ENCODE results near the gene DNAH11. TPM values are rescaled to one million over a fixed set of nuclear protein-coding genes. Genes with fewer than 3 reads are reported as not detected.

Gene DNAH11
- total RNA-seq, 1 experiment from 2014 or later = 0.39 TPM

GRCh38 chr7:21566094-21566493 is 23.3 kb downstream of the DNAH11 start (continued):
- TF ChIP-seq, protein P1, sequence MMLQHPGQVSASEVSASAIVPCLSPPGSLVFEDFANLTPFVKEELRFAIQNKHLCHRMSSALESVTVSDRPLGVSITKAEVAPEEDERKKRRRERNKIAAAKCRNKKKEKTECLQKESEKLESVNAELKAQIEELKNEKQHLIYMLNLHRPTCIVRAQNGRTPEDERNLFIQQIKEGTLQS (IDR thresholded peaks at IDR 0.05) = no peak
- TF ChIP-seq EZH2phosphoT487 (IDR thresholded peaks at IDR 0.05; ENCODE audit: borderline replicate concordance) (no peak), REST (IDR thresholded peaks at IDR 0.05; ENCODE audit: low read depth) (no peak), EZH2 (IDR thresholded peaks at IDR 0.05) (no peak), SIN3A (IDR thresholded peaks at IDR 0.05; ENCODE audit: low read depth) (no peak), TCF7L2 (IDR thresholded peaks at IDR 0.05; ENCODE audit: borderline replicate concordance, extremely low read depth, insufficient read depth, insufficient read length) (no peak)

- ChIA-PET RAD21 (ENCODE audit: low non-redundant PET in 1 of 2, low total read pairs in 2 of 2, uncharacterized antibody in 2 of 2, unreplicated experiment in 2 of 2) (no interaction called here), POLR2A (no interaction called here), CTCF (interaction anchor here (1.1 to 1.3 kb wide), 3 partner anchors 16 to 312 kb away, joined by 3 to 11 read pairs (median 5); no protein-coding TSS in a partner anchor)
- no peaks in the 10 kb centered on the region for H3K36me3 ChIP-seq (ENCODE audit: control insufficient read depth in 1 of 2, insufficient read depth in 2 of 2, low read length in 2 of 2)
- no peaks in the 10 kb centered on the region for H3K9me2 ChIP-seq (ENCODE audit: insufficient read depth)
- no peak overlapping the region for H3K27ac ChIP-seq (ENCODE audit: low read depth, low read length)
- no peak for DNase-seq (ENCODE audit: low read depth, low spot score)
- no peaks in the 10 kb centered on the region for H3K27me3 ChIP-seq (ENCODE audit: insufficient read depth, low read length)
- H3K9me3 ChIP-seq (ENCODE audit: control insufficient read depth in 1 of 2, insufficient read depth in 1 of 2, low read depth in 1 of 2, low read length in 2 of 2) = no peaks in the 10 kb centered on the region
- H2AFZ ChIP-seq (ENCODE audit: low read depth, low read length, poor library complexity, severe bottlenecking) = no peak overlapping the region
- no peak overlapping the region for H3K4me2 ChIP-seq (ENCODE audit: low read length)
- intact Hi-C loops (cut with micrococcal nuclease) = loop anchor here (1.0 to 5.0 kb wide), 3 partner anchors 306 to 786 kb away; no protein-coding TSS in a partner anchor
- TF ChIP-seq EZH2phosphoT487 (IDR thresholded peaks at IDR 0.05; ENCODE audit: borderline replicate concordance) = no peak
- TF ChIP-seq CTCF (IDR thresholded peaks at IDR 0.05 in 2 of 3, conservative IDR thresholded peaks at IDR 0.05 in 1 of 3; ENCODE audit: borderline replicate concordance in 1 of 3, insufficient read depth in 1 of 3, low read depth in 2 of 3, low read length in 2 of 3) = peak; percentile 27 to 61 (median 43); a peak in 4 of 6 replicates
- TF ChIP-seq TCF7L2 (IDR thresholded peaks at IDR 0.05; ENCODE audit: borderline replicate concordance, extremely low read depth, insufficient read depth, insufficient read length) = no peak
- TF ChIP-seq MAX (IDR thresholded peaks at IDR 0.05) = no peak
- peak; percentile 61 for TF ChIP-seq RAD21 (IDR thresholded peaks at IDR 0.05; ENCODE audit: low read depth)
- H3K4me1 ChIP-seq (ENCODE audit: control insufficient read depth in 1 of 2, insufficient read depth in 2 of 2, low read length in 2 of 2) = no peaks in the 10 kb centered on the region
- no peaks in the 10 kb centered on the region for H3K79me2 ChIP-seq (ENCODE audit: insufficient read depth, low read length)
- BruUV-seq (replicated peaks) = no TSS peak
- ATAC-seq = peak; percentile 67
- H4K20me1 ChIP-seq (ENCODE audit: insufficient read depth) = no peaks in the 10 kb centered on the region
- no peak overlapping the region for H3K9ac ChIP-seq (ENCODE audit: low read length)
- no peak overlapping the region for H3K4me3 ChIP-seq (replicated peaks in 1 of 2; ENCODE audit: low read depth in 1 of 2, low read length in 2 of 2)
Measured at GRCh38 chr7:21568762-21569161, 25.9 kb downstream of the DNAH11 start.

Measured in HCT116 (cell line).